ENCODE data around the gene CORO1C.
"Not testable (repeated sequence)": the region's sequence is repeated elsewhere in the genome, so short reads cannot be mapped to it uniquely, and the experiment has no call there.

The CORO1C gene

GRCh38 chr12:108772247-108772646 lies 40.9 kb upstream of the CORO1C start:
- TF ChIP-seq CTCF (IDR thresholded peaks at IDR 0.05; ENCODE audit: low read depth, low read length, missing control alignments), result no peak
- no peak overlapping the region for H3K4me3 ChIP-seq (ENCODE audit: low read depth, low read length)
- DNase-seq (ENCODE audit: low read depth), result peak; percentile 48

GRCh38 chr12:108771835-108772234 lies 40.5 kb upstream of the CORO1C start:
- H3K4me3 ChIP-seq (ENCODE audit: low read depth, low read length), result not testable (repeated sequence)

GRCh38 chr12:108770963-108771362 lies 39.6 kb upstream of the CORO1C start:
- no peak for DNase-seq (ENCODE audit: low read depth)
- TF ChIP-seq CTCF (IDR thresholded peaks at IDR 0.05; ENCODE audit: low read depth, low read length, missing control alignments), result no peak
- H3K4me3 ChIP-seq (ENCODE audit: low read depth, low read length), result no peak overlapping the region

More at GRCh38 chr12:108771835-108772234, 40.5 kb upstream of the CORO1C start:
- DNase-seq (ENCODE audit: low read depth), result not testable (repeated sequence)

- TF ChIP-seq CTCF (IDR thresholded peaks at IDR 0.05; ENCODE audit: low read depth, low read length, missing control alignments), result no peak
- no peak for DNase-seq (ENCODE audit: low read depth)
- no peak overlapping the region for H3K4me3 ChIP-seq (ENCODE audit: low read depth, low read length)
These were observed 39.0 kb upstream of the CORO1C start for GRCh38 chr12:108770269-108770829.

GRCh38 chr12:108768591-108769500 lies 37.5 kb upstream of the CORO1C start:
- no peak for TF ChIP-seq CTCF (IDR thresholded peaks at IDR 0.05; ENCODE audit: low read depth, low read length, missing control alignments)
- peak overlapping the region; percentile 26 for H3K4me3 ChIP-seq (ENCODE audit: low read depth, low read length)
- no peak for DNase-seq (ENCODE audit: low read depth)

- H3K4me3 ChIP-seq (ENCODE audit: low read depth, low read length), result no peak overlapping the region
- DNase-seq (ENCODE audit: low read depth), result no peak
- TF ChIP-seq CTCF (IDR thresholded peaks at IDR 0.05; ENCODE audit: low read depth, low read length, missing control alignments), result no peak
These were observed 35.0 kb upstream of the CORO1C start for GRCh38 chr12:108766294-108766693.

GRCh38 chr12:108765289-108765764 lies 34.0 kb upstream of the CORO1C start:
- DNase-seq (ENCODE audit: low read depth), result no peak
- TF ChIP-seq CTCF (IDR thresholded peaks at IDR 0.05; ENCODE audit: low read depth, low read length, missing control alignments), result no peak
- H3K4me3 ChIP-seq (ENCODE audit: low read depth, low read length), result no peak overlapping the region
